ENCODE data around the gene MEIS3.

- TF ChIP-seq, protein P1, sequence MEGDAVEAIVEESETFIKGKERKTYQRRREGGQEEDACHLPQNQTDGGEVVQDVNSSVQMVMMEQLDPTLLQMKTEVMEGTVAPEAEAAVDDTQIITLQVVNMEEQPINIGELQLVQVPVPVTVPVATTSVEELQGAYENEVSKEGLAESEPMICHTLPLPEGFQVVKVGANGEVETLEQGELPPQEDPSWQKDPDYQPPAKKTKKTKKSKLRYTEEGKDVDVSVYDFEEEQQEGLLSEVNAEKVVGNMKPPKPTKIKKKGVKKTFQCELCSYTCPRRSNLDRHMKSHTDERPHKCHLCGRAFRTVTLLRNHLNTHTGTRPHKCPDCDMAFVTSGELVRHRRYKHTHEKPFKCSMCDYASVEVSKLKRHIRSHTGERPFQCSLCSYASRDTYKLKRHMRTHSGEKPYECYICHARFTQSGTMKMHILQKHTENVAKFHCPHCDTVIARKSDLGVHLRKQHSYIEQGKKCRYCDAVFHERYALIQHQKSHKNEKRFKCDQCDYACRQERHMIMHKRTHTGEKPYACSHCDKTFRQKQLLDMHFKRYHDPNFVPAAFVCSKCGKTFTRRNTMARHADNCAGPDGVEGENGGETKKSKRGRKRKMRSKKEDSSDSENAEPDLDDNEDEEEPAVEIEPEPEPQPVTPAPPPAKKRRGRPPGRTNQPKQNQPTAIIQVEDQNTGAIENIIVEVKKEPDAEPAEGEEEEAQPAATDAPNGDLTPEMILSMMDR (IDR thresholded peaks at IDR 0.05), result no peak
- TF ChIP-seq RFX5 (IDR thresholded peaks at IDR 0.05) (no peak), KDM1A (IDR thresholded peaks at IDR 0.05; ENCODE audit: low read depth) (no peak), REST (IDR thresholded peaks at IDR 0.05) (peak; percentile 95), POLR2A (IDR thresholded peaks at IDR 0.05; ENCODE audit: low read length) (no peak), BHLHE40 (IDR thresholded peaks at IDR 0.05; ENCODE audit: low read depth, low read length) (no peak), TP53 (CRISPR knock-in tag; IDR thresholded peaks at IDR 0.05) (no peak), E2F6 (IDR thresholded peaks at IDR 0.05; ENCODE audit: borderline replicate concordance, low read depth) (no peak), JUN (IDR thresholded peaks at IDR 0.05) (no peak), MYC (IDR thresholded peaks at IDR 0.05; ENCODE audit: borderline replicate concordance, low read length) (no peak), CEBPB (IDR thresholded peaks at IDR 0.05) (no peak), CHD4 (IDR thresholded peaks at IDR 0.05; ENCODE audit: borderline replicate concordance) (no peak), EP300 (IDR thresholded peaks at IDR 0.05) (no peak), RARB (CRISPR knock-in tag; IDR thresholded peaks at IDR 0.05) (no peak)
These were observed 25.1 kb upstream of the MEIS3 start for GRCh38 chr19:47444388-47444821.
